ENCODE measurements around the gene CIB2.

DNA sequence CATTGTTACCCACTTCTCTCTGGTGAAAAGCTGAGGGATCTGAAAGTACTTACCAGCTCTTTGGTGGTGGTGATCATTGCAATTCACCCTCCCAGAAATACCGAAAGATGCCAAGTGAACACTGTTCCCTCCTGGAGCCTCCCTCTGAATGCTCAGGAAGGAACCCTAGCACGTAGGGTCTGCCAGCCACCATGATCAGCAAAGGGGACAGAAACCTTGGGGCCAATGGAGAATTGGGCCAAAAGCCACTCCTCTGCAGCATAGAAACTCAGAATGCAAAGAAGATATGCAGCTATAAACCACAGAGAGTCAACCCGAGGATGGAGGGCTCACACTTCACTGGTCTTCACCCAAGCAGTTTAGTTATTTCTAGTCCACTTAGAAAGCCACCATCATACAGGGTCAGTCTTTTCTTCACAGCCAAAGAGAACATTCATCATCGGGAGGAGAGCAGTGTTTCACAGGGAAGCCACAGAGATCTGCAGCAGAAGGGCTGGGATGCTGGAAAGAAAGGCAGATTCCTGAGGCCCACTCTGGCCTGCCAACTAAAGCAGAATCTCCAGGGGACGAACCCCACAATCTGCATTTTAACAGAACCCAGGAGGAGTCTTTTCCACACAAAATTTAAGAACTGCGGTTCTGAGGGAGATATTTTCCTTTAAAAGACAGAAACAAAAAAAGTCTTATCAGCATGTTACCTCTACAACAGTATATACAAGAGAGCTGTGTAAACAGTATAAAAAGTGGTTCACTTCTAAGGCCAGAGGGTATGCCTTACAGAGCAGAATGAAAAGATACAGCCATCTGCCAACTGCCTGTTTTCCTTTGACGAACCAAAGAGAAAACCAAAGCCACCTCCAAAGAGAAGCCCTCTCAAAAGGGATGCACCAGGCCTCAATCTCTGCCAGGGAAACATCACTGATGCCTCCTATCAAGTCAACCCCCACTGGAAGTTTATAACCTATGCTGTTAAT is 65.0 kb downstream of the CIB2 start:
- TF ChIP-seq, protein P1, sequence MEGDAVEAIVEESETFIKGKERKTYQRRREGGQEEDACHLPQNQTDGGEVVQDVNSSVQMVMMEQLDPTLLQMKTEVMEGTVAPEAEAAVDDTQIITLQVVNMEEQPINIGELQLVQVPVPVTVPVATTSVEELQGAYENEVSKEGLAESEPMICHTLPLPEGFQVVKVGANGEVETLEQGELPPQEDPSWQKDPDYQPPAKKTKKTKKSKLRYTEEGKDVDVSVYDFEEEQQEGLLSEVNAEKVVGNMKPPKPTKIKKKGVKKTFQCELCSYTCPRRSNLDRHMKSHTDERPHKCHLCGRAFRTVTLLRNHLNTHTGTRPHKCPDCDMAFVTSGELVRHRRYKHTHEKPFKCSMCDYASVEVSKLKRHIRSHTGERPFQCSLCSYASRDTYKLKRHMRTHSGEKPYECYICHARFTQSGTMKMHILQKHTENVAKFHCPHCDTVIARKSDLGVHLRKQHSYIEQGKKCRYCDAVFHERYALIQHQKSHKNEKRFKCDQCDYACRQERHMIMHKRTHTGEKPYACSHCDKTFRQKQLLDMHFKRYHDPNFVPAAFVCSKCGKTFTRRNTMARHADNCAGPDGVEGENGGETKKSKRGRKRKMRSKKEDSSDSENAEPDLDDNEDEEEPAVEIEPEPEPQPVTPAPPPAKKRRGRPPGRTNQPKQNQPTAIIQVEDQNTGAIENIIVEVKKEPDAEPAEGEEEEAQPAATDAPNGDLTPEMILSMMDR (IDR thresholded peaks at IDR 0.05): no peak
- TF ChIP-seq EZH2 (IDR thresholded peaks at IDR 0.05; ENCODE audit: borderline replicate concordance, insufficient read depth, low read depth, low read length, poor library complexity, severe bottlenecking): no peak
